Transverse colon (tissue), 4 donors: ENCODE measurements around the gene IGSF21.

Experiments used
- POLR2A ChIP-seq: fragments of 450-650 bp; IDR thresholded peaks from one replicate; pipeline ENCODE4 v1.6.1; 2016; ENCODE audit warnings: antibody characterized with exemption, mild to moderate bottlenecking, moderate library complexity
- POLR2AphosphoS5 ChIP-seq, 3 donors: sonication (generic); formaldehyde crosslinking; IDR thresholded peaks; one replicate each; pipeline ENCODE4 v1.6.1; 2016; ENCODE audit warnings: antibody characterized with exemption in 3 of 3
- TF ChIP-seq, protein P1 (sequence below), 5 experiments: fragments of 200-600 bp in 3 of 5; fragments of 450-650 bp in 2 of 5; sonication (generic) in 3 of 5; IDR thresholded peaks; 1 replicate in 2 of 5; 2 replicates in 3 of 5; pipeline ENCODE4 v1.5.1; 2016 to 2017; ENCODE audit warnings: antibody characterized with exemption in 5 of 5, inconsistent platforms in 3 of 5, mild to moderate bottlenecking in 2 of 5, moderate library complexity in 1 of 5

DNA sequence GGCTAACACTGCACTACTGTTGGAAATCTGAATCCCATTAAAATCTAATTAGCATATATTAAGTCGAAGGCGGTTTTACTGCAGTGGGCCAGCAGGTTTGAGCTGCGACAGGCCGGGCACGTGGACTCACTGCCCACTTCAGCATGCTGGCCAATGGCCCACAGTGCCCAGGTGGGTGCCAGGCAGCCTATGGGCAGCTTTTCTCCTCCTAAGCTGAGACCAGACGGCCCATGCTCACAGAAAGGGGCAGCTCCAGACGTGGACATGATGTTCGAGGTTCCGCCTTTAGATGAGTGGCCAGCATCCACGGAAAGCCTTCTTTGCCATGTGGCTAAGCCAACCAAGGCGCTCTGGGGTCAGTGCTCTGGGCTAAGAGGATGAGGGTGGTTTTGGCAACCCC, 283.4 kb downstream of the IGSF21 start:
- TF ChIP-seq, protein P1, sequence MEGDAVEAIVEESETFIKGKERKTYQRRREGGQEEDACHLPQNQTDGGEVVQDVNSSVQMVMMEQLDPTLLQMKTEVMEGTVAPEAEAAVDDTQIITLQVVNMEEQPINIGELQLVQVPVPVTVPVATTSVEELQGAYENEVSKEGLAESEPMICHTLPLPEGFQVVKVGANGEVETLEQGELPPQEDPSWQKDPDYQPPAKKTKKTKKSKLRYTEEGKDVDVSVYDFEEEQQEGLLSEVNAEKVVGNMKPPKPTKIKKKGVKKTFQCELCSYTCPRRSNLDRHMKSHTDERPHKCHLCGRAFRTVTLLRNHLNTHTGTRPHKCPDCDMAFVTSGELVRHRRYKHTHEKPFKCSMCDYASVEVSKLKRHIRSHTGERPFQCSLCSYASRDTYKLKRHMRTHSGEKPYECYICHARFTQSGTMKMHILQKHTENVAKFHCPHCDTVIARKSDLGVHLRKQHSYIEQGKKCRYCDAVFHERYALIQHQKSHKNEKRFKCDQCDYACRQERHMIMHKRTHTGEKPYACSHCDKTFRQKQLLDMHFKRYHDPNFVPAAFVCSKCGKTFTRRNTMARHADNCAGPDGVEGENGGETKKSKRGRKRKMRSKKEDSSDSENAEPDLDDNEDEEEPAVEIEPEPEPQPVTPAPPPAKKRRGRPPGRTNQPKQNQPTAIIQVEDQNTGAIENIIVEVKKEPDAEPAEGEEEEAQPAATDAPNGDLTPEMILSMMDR (IDR thresholded peaks at IDR 0.05) = no peak
- no peak for TF ChIP-seq POLR2A
- no peak for TF ChIP-seq POLR2AphosphoS5 (IDR thresholded peaks at IDR 0.05)
